ENCODE measurements around the gene NIT1.

DNA sequence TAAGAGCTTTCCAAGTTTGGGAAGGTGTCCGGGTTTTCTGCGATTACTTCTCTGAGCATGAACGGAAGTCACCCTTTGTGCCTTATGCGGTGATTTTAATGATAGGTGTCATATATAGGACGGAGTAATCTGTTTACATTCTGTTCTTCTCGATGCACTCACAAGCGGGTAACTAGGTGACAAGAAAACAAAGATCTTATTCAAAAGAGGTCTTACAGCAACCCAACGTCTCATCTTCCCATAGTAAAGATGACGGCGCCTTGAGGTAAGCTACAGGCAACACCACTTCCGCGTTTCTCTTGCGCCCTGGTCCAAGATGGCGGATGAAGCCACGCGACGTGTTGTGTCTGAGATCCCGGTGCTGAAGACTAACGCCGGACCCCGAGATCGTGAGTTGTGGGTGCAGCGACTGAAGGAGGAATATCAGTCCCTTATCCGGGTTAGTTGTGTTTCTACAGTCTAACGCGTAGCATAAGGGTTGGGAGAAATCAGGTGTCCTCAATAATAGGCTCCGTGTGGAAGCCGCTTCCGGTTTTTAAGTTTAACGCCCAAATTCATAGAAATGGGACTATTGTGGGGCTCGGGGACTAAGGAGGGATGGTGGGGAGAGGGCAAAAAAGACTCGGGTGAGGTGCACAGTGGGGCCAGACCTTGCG is 35.9 kb downstream of the NIT1 start, which contains the start of gene UFC1:
- TF ChIP-seq YEATS4 (CRISPR knock-in tag; IDR thresholded peaks at IDR 0.05; ENCODE audit: borderline replicate concordance) = peak; percentile 94
- TF ChIP-seq, protein P1, sequence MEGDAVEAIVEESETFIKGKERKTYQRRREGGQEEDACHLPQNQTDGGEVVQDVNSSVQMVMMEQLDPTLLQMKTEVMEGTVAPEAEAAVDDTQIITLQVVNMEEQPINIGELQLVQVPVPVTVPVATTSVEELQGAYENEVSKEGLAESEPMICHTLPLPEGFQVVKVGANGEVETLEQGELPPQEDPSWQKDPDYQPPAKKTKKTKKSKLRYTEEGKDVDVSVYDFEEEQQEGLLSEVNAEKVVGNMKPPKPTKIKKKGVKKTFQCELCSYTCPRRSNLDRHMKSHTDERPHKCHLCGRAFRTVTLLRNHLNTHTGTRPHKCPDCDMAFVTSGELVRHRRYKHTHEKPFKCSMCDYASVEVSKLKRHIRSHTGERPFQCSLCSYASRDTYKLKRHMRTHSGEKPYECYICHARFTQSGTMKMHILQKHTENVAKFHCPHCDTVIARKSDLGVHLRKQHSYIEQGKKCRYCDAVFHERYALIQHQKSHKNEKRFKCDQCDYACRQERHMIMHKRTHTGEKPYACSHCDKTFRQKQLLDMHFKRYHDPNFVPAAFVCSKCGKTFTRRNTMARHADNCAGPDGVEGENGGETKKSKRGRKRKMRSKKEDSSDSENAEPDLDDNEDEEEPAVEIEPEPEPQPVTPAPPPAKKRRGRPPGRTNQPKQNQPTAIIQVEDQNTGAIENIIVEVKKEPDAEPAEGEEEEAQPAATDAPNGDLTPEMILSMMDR (CRISPR knock-in tag; IDR thresholded peaks at IDR 0.05) = no peak
